ENCODE measurements around the gene ITIH5.

ITIH5 gene

DNA sequence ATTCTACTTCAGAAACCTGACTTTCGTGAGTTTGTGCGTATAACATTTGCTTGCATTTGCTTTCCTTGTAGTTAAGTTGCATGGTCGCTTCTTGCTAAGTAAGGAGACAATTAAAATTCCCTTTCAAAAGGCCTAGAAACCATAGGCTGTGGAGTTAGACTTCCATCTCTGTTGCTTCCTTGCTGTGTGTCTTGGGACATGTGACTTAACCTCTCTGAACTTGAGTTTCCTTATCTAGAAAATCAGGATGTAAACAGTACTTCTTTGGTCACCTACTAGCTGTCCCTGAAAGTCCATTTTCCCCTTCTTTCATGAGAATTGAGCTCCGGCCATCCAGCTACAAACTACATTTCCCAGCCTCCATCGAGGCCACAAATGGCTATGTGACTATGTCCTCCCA is 89.2 kb downstream of the ITIH5 start:
- DNase-seq = no peak

DNA sequence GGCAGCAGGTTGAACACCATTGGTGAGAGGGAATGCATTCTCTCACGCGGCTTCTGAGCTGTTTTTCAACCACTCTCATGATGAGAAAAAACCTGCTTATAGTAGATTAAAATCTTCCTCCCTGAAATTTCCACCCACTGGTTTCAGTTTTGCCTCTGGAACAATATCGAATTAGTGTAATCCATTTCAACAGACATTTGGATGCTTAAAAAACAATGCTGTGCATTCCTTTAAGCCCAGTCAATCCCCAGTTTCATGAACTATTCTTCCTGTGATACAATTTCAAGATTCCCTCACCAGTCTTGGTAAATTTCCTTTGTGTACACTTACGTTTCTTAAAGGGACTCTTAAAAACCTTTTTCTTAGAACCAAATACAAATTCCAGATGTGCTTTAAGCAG is 89.6 kb downstream of the ITIH5 start:
- no peak for DNase-seq

DNA sequence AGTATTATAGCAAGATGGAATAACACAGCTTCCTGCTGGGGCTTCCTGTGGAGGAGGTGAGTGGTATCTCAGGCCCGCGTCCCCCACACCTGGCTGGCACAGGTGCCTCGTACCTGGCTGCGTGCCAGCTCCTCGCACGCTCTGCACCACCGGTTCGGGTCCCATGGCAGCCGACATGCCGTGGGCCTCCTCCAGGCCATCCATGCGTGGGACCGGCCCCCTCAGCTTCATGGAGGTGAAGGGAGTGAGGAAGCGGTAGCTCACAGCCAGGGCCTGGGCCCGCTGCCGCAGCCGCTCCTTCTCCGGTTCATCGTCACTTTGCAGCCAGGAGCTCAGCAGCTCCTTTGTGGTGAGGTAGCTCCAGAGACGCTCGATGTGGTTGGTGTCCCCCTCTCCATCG is 90.4 kb downstream of the ITIH5 start:
- no peak for DNase-seq

DNA sequence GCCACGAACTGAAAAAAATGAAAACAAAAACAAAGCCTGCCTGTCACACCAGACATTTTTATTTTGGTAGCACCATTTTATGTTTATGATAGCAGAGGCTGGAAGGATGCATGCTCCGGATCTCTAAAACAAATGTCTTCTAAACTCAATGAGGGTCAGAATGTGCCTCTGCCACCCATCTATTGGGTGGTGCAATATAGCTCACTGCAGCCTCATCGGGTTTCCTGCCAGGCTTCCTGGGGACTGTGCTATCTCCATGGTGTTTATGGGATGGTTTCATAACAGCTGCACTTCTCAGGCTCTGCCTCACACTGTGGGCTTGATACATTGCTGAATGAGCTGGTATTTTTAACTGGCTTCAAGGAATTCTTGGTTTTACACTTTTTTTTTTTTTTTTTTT is 94.4 kb downstream of the ITIH5 start:
- peak in 1 of 2 experiments; percentile 36 for DNase-seq

DNA sequence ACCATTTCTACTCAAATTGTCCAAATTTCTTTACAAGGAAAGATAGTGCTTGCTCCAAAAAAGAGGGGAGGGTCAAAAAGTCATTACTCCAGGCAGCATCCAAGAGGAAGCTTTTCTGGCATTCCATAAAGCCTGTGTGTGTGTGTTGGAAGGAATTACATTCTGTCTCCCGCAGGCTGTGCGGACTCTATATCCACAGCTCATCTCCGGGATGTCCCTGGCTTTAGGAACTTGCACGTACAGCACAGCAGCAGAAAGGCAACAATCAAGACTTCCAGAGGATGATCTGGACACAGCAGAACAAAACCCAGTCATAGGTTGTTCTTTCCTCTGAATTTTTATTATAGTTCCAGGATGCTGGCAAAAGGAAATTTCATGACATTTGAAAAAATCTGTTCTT is 94.8 kb downstream of the ITIH5 start:
- DNase-seq = no peak

DNA sequence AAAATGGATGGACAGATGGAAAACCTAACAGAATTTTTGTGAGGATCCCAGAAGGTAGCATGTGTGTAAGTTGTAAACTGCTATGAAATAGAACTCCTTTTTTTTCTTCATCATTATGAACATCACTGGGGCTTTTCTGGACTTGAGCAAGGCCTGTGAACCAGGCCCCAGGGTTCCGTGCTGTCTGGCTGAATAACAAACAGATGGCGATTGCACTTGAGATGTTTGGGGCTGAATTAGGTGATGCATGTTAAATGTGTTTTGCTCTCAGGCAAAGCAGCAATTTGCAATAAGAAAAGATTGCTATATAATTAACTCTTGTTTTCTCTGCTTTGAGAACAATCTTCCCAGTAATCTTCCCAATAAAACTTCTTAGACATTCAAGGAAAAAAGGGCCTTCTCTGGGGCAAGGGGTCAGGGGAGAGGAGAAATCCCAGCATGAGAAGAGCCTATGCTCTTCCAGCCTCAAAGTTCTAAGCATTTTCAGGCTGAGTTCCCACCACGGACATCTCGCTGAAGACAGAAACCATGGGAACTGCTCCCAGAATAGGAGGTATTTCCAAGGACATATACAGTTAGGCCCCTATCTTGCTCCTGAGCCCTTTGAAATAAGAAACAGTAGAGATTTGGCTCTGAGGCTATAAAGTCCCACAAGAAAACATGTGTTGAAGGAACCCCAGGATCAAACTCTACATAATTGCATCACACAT is 98.7 kb downstream of the ITIH5 start:
- DNase-seq = no peak

DNA sequence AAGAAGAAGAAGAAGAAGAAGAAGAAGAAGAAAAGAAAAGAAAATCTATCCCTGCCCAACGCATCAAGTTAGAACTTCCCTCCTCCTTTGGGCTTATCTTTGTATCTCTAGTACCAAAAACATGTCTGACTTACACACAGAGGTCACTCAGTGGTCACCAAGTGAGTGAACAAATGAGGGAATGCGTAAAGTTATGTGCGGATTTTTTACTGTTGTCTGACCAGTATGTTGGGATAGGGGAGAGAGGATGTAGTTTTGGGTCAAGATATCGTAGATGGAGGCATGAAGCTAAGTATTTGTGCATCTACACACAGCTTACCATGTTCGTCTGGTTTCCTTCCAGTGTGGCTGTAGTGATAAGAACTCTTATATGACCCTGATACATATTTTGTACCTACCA is 99.9 kb downstream of the ITIH5 start:
- no peak for DNase-seq

DNA sequence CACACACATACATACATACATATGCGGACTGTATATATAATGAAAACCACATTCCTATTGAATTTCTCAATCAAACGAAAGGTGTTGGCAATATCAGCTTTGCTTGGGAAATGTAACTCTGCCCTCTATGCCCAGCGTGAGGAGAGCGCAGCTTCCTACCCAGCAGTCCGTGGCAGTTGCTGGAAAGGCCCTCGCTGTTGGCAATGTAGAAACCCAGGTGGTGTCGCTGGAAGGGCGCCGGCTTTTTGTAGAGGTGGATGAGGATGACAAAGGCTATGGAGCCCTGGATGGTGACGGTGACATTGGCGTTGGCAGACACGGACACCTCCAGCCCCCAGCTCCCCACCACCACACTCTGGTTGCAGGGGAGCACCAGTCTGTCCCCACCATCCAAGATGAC is 100.9 kb downstream of the ITIH5 start:
- DNase-seq = no peak

DNA sequence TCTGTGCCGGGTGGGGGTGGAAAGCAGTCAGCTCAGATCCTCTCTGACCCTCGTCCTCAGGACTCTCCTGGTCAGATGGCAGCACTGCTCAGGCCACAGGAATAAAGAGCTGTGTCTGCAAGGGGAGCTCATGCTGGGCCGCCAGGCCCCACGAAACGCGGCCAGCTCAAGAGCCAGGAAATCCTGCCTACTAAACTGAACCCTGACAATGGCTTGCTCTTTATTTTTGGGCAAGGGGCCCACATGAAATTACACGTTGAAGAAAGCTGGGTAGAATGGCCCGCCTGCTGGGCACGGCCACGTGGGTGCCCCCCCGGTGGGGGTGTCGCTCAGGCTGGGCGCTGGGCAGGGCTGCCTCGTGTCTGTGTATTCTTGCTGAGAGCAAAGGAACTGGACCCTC is 103.0 kb downstream of the ITIH5 start:
- DNase-seq = peak; percentile 67 to 89

DNA sequence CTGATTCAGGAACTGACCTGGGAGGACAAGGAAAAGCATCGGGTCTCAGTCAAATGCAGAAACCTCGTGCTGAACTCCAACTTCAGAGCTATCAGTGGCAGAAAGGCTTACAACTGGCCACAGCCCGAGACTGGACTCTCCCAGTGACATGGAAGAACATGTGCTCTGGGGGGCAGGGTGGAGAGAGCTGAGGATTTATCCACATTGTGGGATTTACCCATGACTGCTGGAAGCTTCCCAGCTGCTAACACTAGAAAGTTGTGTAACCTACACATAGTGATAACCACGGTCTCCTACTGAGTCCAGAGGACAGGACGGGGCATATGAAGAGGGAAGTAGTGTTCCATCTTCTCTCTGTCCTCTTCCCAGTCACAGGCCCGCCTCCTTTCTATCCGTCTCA is 103.4 kb downstream of the ITIH5 start:
- DNase-seq = no peak

DNA sequence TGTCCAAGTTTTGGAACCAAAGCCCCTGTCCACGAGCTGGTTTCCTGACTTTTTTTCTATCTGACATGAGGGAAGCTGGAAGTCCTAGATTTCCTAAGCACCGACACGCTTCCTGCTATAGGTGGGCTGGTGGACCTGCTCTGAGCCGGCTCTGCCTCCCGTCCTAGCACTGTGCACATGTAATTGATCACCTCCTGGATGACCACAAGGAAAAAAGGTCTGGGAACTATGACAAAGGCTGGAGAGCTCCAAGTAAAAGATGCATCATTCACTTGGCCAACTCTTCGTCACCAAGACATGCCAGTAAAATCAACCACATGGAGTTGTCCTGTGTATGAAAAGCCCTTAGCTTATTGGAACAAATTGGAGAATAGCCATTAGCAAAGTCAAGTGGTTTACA is 104.8 kb downstream of the ITIH5 start:
- no peak for DNase-seq

DNA sequence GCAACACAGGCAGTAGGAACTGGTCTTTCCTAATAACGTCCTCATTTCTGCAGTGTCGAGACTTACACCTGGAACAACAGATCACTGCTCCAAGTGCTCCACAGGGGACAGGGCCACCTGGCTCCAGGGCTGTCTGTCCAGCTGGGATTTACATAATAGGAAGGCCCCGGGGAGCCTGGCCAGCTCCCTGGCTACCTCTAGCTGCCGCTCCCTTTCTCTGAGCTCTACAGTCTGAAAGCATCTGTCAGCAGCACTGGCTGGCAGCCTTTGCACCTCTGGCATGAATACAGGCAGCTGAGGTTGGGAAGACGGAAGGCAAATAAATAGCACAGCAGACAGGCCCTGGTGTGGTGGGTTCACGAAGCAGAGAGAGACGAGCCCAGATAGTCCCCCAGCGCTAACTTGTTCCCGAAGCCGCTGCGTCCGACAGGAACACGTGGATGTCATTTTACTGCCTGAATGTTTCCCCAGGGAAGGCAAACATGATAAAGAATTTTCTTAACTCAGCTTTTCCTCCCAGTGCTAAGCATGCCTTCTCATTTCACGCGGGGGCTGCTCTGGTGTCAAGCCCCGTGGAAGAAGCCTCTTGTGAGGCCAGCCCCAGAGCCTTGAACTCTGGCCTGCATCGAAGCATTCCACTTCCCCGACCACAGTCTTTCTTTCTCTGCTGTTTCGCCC is 105.4 kb downstream of the ITIH5 start:
- DNase-seq = peak; percentile 82 to 93

DNA sequence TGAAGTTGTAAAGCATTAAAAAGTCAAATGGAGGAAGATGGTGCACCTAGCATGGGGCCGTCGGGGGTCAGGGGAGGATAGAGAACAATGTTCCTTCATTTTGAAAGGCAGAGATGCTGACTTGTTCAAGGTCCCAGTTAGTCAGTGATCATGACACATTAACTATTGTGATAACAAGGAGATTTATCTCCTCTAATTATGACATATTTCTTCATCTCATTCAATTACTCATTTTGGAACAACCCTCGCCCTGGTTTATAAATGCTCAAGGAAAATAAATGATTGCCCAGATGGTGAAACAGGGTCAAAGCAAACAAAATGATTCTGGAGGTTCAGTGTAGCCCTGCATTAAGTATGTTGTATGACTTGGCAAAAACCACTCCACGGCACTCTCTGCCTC is 106.2 kb downstream of the ITIH5 start:
- DNase-seq = no peak

DNA sequence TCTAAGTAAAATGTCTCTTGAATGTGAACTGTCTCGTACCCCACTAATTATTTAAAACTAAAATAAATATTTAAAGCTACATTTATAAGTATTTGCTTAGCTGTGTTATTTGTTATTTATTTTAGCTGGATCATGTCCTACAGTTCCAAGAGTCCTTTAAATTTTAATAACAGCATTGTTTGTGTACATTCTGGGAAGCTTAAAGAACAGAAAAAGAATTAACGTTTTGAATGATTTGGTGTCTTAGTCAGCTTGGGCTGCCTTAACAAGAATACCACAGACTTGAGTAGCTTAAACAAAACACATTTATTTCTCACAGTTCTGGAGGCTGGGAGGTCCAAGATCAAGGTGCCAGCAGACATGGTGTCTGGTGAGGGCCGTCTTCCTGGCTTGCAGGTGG is 107.4 kb downstream of the ITIH5 start:
- no peak for DNase-seq

DNA sequence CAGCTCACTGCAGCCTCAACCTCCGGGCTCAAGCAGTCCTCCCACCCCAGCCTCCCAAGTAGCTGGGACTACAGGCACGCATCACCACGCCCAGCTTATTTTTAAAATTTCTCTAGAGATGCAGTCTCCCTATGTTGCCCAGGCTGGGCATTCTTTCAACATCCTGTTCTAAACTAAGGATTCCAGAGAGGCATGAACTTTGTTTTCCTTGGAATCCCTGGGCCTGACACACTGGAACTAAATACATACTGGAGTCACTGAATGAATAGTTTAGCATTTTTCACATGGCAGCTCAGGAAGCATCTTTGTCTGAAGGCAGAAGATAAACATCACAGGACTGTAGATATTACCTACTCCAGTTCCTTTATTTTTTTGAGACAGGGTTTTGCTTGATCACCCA is 108.7 kb downstream of the ITIH5 start:
- no peak for DNase-seq

DNA sequence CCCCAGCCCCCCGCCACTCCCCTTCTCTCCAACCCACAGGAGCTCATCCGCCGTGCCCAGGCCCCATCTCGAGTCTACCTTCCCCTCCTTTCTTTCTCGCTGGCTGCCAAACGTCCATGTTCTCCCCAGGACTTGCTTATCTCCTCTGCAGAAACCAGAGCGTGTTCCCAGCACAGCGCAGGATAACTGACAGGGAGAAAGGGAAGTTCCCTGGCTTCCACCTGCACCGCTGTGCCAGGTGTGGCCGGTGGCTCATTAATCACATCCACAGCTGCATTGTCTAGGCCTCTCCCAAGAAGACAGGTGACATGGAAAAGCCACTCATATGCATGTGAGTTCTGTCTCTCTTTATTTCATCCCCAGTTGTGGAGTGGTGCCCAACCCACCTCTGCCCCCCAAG is 113.2 kb downstream of the ITIH5 start:
- DNase-seq = no peak

DNA sequence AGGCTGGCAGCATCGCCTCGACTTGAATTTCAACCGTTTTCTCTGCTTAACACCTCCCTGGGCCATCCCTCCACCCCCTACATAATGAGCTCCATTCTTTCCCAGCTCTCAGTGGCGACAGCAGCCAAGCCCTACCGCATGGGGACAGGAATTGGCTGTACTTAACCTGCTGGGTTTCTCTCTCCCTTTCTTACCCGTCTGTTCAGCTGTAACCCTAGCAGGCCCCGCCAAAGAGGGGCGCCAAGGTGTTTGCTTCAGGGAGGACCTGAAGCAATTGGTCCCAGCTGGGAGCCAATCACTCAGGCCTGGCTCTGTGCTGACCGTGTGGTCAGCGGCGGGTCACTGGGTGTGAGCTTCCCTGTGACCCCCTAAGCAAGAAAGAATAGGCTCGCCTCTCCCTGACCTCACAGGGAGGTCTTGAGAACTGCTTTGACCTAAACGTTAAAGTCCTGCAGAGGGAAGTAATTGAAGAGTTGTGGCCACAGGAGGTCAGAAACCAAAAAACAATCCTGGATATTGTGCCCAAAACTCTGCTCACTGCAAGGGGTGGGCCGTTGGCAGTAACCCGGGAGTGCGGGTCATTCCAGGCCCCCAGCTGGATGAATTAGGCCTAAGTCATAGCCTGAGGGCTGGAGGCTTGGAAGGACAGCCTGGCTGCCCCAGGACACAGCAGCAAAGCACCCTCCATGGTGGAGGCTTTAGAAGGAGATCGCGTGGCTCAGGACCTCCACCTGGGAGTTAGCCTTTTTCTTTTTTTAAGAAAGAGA is 114.6 kb downstream of the ITIH5 start:
- DNase-seq = no peak

DNA sequence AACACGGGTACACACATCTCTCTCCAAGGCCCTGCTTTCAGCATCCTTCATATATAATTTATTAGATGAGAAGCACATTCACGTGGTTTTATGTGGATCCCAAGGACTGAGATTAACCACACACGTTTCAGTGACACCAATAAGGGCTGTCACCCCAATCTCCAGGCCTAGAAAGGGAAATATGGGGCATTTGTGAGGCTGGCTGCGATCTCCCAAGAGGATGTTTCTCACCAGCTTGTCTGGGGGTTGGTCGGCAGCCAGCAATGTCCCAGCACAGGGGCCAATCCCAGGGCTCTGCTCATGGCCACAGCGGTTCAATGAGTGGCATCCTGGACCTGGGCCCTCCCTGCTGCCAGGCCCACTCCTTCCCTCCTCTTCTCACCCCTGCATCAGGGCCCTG is 115.5 kb downstream of the ITIH5 start:
- DNase-seq = no peak

DNA sequence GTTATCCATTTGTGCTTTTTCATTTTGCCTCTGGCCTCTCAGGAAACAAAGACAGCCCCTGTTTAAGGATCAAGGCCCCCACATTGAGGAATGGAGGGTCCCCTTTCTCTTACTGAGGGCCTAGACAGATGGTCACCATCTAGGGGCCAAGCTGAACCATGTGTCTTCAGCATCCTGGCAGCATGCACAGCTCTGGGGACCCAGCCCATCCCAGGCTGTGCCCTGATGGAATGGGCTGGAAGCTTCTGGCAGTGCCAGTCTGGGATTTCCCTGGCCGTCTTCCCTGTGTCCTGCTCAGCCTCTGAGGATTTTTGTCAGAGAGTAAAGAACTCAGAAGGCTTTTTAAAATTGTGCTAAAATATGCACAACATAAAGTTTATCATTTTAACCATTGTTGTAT is 116.8 kb downstream of the ITIH5 start:
- no peak for DNase-seq

DNA sequence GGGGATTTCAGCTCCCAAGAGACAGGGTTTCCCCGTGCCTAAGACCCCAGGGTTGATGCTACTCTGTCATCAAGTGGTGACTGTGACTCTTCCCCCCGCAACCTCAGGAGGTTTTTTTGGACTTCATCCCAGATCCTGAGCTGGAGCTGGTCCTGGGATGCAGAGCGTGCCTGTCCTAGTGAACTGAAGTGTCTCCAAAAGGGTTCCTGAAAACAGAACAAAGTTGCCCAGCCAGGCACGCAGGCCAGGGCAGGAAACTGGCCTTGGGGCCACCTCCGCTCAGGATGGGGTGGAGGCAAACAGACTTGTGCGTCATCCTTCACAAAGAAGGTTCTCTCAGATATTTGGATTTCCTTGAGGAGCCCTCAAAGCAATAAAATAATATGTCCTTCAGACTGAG is 118.9 kb downstream of the ITIH5 start:
- no peak for DNase-seq

DNA sequence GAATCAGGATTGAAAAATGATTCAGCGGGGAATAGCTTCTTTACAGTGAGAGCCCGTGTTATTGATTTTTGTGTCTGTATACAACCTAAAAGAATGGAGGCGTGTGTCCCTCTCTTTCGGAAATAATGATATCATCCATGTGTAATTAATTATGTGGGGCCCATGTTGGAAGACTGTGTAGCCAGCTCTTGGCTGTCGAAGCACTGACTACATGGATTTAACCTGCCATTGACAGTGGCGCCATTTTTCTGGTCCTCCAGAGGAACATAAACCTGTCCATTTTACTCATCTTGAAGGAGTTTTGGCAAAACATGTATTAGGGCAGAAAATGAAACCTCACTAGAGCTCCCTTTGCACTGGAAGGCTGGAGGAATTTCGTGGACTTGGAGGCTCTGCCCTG is 119.6 kb downstream of the ITIH5 start:
- DNase-seq = no peak

DNA sequence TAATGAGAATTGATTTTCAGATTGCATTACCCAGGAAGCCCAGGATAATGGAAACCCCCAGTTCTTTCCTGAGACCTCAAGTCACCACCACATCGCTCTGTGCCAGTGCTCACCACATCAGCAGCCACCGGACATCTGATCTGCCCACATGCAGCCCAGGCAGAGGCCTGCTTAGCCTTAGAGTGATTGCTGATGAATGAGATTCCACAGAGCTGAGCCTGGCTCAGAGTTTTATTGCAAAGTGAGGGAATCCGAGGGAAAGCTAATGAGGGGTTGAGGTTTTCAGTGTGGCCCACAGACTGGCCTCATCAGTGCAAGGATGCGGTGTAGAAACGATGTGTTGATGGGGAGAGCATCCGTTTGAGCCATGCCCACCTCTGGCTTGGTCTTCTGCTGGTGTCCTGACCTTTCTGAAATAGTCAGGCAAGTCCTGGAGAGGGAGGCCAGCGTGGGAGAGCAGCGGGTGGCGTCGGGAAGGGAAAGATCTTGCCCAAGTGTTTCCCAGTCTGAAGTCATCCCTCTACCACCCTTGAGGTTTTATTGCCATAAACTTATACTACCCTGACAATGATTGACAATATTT is 120.3 kb downstream of the ITIH5 start:
- no peak for DNase-seq

DNA sequence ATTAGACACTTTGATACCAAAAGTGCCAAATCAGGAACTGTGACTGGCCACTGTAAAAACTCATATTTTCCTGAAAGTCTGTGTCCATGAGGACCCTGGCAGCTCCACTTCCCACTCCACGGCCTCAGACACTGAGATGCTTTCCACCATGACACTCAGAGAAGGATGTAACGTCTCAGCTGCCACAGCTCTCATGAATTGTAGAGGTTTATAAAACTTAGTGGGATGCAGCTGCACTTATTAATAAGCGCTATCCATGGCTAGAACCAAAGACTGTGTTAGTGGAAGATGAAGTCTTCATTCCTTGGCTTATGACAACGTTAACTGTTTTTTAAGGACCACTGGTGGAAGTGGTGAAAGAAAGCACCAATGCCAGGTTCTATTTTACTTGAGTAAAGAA is 121.0 kb downstream of the ITIH5 start:
- no peak for DNase-seq

DNA sequence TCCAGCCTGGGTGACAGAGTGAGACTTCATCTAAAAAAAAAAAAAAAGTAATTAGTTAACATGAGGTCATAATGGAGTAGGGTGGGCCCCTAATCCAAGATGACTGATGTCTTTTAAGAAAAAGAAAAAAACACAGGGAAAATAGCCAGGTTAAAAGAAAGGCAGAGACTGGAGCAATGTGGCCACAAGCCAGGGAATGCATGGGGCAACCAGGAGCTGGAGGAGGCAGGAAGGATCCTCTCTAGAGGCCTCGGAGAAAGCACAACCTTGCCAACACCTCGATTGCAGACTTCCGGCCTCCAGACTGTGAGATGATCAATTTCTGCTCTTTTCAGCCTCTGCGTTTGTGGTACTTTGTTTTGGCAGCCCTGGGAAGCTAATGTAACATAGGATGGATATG is 121.5 kb downstream of the ITIH5 start:
- no peak for DNase-seq
